Astrocyte (in vitro differentiated cells and primary cell): ENCODE results near the gene ARSJ.

ENCODE experiments used
- EZH2 ChIP-seq: IDR thresholded peaks from 2 replicates; pipeline ENCODE4 v1.6.1; 2012; ENCODE audit warnings: mild to moderate bottlenecking, low read length, inconsistent platforms; ENCODE audit not compliant: insufficient read depth
- TF ChIP-seq, protein P1 (sequence below): IDR thresholded peaks from 2 replicates; pipeline ENCODE4 v1.5.1; 2011; ENCODE audit warnings: low read depth, mild to moderate bottlenecking, inconsistent platforms, low read length, moderate library complexity; ENCODE audit not compliant: insufficient read depth

DNA sequence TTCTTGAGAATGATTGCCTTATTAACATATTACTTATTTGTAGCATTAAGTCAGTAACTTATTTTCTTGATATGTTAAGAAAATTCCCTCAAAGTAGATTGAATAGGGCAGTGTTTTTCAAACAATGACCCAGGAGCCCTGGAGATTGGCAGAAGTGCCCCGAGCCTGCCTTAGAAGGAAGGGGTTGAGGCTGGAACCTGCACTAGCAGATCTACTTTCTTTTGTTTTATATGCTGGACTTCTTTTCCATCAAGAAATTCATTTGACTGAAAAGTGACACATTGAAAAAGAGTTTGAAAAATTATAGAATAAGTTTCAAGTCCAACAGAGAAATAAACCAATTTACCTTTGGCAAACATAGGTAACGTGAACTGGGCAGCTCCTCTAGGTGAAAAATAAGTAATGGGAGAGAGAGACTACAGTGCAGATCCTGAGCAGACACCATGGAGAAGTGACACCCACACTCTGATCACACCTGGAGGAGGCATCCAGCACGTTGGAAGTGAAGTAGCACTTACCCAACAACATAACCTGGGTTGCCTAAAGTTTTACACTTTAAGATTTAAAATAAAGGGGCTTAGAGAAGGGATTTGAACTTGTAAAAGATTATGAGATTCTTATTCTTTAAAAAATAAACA lies 18.6 kb downstream of the ARSJ start:
- TF ChIP-seq, protein P1, sequence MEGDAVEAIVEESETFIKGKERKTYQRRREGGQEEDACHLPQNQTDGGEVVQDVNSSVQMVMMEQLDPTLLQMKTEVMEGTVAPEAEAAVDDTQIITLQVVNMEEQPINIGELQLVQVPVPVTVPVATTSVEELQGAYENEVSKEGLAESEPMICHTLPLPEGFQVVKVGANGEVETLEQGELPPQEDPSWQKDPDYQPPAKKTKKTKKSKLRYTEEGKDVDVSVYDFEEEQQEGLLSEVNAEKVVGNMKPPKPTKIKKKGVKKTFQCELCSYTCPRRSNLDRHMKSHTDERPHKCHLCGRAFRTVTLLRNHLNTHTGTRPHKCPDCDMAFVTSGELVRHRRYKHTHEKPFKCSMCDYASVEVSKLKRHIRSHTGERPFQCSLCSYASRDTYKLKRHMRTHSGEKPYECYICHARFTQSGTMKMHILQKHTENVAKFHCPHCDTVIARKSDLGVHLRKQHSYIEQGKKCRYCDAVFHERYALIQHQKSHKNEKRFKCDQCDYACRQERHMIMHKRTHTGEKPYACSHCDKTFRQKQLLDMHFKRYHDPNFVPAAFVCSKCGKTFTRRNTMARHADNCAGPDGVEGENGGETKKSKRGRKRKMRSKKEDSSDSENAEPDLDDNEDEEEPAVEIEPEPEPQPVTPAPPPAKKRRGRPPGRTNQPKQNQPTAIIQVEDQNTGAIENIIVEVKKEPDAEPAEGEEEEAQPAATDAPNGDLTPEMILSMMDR: no peak
- no peak for TF ChIP-seq EZH2
